Right lobe of liver (tissue), 6 donors: ENCODE results near the gene MAST4. TPM values are rescaled to one million over a fixed set of nuclear protein-coding genes. Genes with fewer than 3 reads are reported as not detected.

ENCODE experiments used
- ATAC-seq, 4 donors: fragments of 200-7000 bp; cut with Tn5 transposase; one replicate each; pipeline ENCODE4 v1.9.1; 2020; ENCODE audit warnings: mild to moderate bottlenecking in 4 of 4, moderate library complexity in 4 of 4
- DNase-seq, 3 donors: peaks; one replicate each; pipeline ENCODE4 v3.0.0-alpha.2; 2020
- H3K27ac ChIP-seq, 3 donors: fragments of 200-600 bp; one replicate each; pipeline ENCODE4 v1.8.0; 2022
- H3K27me3 ChIP-seq, 2 donors: fragments of 200-600 bp; one replicate each; pipeline ENCODE4 v1.8.0; 2022
- H3K36me3 ChIP-seq, 4 donors: fragments of 200-600 bp; sonication (generic) in 1 of 4; one replicate each; pipeline versions ENCODE4 v1.5.1 to v1.8.0; 2017 to 2022; ENCODE audit warnings: control low read depth in 1 of 4
- H3K4me1 ChIP-seq, 4 donors: fragments of 200-600 bp; sonication (generic) in 1 of 4; one replicate each; pipeline versions ENCODE4 v1.5.1 to v1.8.0; 2017 to 2022; ENCODE audit warnings: control low read depth in 1 of 4
- H3K4me3 ChIP-seq, 3 donors: fragments of 200-600 bp; one replicate each; pipeline ENCODE4 v1.8.0; 2022
- H3K9me3 ChIP-seq, 4 donors: fragments of 200-600 bp; sonication (generic) in 1 of 4; one replicate each; pipeline versions ENCODE4 v1.5.1 to v1.8.0; 2017 to 2022; ENCODE audit warnings: control low read depth in 1 of 4
- CTCF ChIP-seq, 4 donors: fragments of 200-600 bp in 3 of 4; fragments of 450-650 bp in 1 of 4; IDR thresholded peaks; one replicate each; pipeline versions ENCODE4 v1.5.1 to v1.8.0; 2016 to 2022; ENCODE audit warnings: antibody characterized with exemption in 4 of 4, mild to moderate bottlenecking in 2 of 4
- POLR2A ChIP-seq: fragments of 450-650 bp; IDR thresholded peaks from one replicate; pipeline ENCODE4 v1.6.1; 2017; ENCODE audit warnings: antibody characterized with exemption, mild to moderate bottlenecking
- WGBS: methylation state at CpG from one replicate; pipeline ENCODE4 v1.1.6; 2018; ENCODE audit warnings: low coverage, low lambda C conversion rate; ENCODE audit not compliant: insufficient coverage; ENCODE audit errors: missing lambda C conversion rate; 5-methylcytosine and 5-hydroxymethylcytosine counted together
- intact Hi-C, 2 donors: fragments of 100-400 bp; cut with DNase I; formaldehyde crosslinking; loops; one replicate each; pipeline versions ENCODE4 v1.11.2 to v1.14.1; 2022
- total RNA-seq, 6 experiments: library from RNA; depleted of rRNA in 2 of 6; stranded (reverse); fragments of >200 nt in 2 of 6; fragmentation: NEBNext Ultra II Directional in 3 of 6; extraction: Animal tissue kit (Norgen Biotek cat#: 25700) in 3 of 6; gene quantifications; one replicate each; pipeline versions ENCODE4 v1.1.0 to v1.2.4, GENCODE V29; 2016 to 2023
- donor health status: DM: no; HTN: yes; CAD: no.
- donor health status: DM: no; HTN: no; CAD: no.
- donor health status: DM: no; HTN: no; CAD: no.
- donor health status: DM: no; HTN: yes; CAD: no.
- donor health status: DM: no; HTN: yes; CAD: no.

Gene MAST4
- total RNA-seq, 6 experiments from 2014 or later = 9.4 to 23.5 (median 13.9) TPM

- H3K27me3 ChIP-seq = no peaks in the 10 kb centered on the region
- peaks cover 0 to 3% (median 0%) of the 10 kb centered on the region in 4 donors for H3K9me3 ChIP-seq
- H3K36me3 ChIP-seq = no peaks in the 10 kb centered on the region
- H3K4me1 ChIP-seq = no peaks in the 10 kb centered on the region
- DNase-seq = no peak
- peak; percentile 41 to 64 (median 56) for ATAC-seq
- 50% methylated on average over 1 of the region's 1 CpG for WGBS
- TF ChIP-seq POLR2A (no peak), CTCF (IDR thresholded peaks at IDR 0.05) (no peak)
- intact Hi-C loops = no loop called here
- H3K27ac ChIP-seq = no peak overlapping the region
- H3K4me3 ChIP-seq = no peak overlapping the region
These were observed 591.0 kb downstream of the MAST4 start for GRCh38 chr5:67187006-67187715.

- intact Hi-C loops = no loop called here
- H3K4me3 ChIP-seq = no peak overlapping the region
- ATAC-seq (peak in 1 of 4 donors; percentile 17), DNase-seq (no peak)
- no peaks in the 10 kb centered on the region for H3K4me1 ChIP-seq
- H3K36me3 ChIP-seq = no peaks in the 10 kb centered on the region
- TF ChIP-seq POLR2A (no peak), CTCF (IDR thresholded peaks at IDR 0.05) (no peak)
- H3K9me3 ChIP-seq = peaks cover 0 to 3% (median 0%) of the 10 kb centered on the region in 4 donors
- WGBS = 72% methylated on average over 6 of the region's 7 CpGs
- no peak overlapping the region for H3K27ac ChIP-seq
- H3K27me3 ChIP-seq = no peaks in the 10 kb centered on the region
These were observed 592.3 kb downstream of the MAST4 start for GRCh38 chr5:67188274-67189078.

DNA sequence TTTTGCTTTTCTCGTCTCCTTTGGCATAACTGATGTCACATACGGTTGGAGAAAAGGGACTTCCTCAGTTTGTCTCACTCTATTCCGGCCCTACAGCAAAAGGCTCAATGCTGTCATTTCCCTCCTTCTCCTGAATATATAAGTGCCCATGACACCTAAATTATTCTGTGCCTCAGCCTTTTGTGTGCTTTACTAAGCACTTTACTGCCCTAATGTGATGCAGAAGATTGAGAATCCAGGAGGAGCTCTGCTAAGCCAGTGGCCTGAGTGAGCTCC is 592.8 kb downstream of the MAST4 start:
- H3K4me3 ChIP-seq = no peak overlapping the region
- TF ChIP-seq CTCF (IDR thresholded peaks at IDR 0.05) = no peak
- TF ChIP-seq POLR2A = no peak
- H3K9me3 ChIP-seq = peaks cover 0 to 3% (median 0%) of the 10 kb centered on the region in 4 donors
- no peaks in the 10 kb centered on the region for H3K27me3 ChIP-seq
- no peak for DNase-seq
- intact Hi-C loops = no loop called here
- peak in 2 of 4 donors; percentile 14 to 24 for ATAC-seq
- 77% methylated on average over 3 of the region's 3 CpGs for WGBS
- no peaks in the 10 kb centered on the region for H3K4me1 ChIP-seq
- H3K36me3 ChIP-seq = no peaks in the 10 kb centered on the region
- H3K27ac ChIP-seq = no peak overlapping the region

- WGBS = 71% methylated on average over 1 of the region's 1 CpG
- peaks cover 0 to 3% (median 0%) of the 10 kb centered on the region in 4 donors for H3K9me3 ChIP-seq
- intact Hi-C loops = no loop called here
- H3K27ac ChIP-seq = no peak overlapping the region
- TF ChIP-seq POLR2A (no peak), CTCF (IDR thresholded peaks at IDR 0.05) (no peak)
- H3K36me3 ChIP-seq = no peaks in the 10 kb centered on the region
- ATAC-seq = no peak
- H3K4me3 ChIP-seq = no peak overlapping the region
- DNase-seq = no peak
- H3K27me3 ChIP-seq = no peaks in the 10 kb centered on the region
- H3K4me1 ChIP-seq = no peaks in the 10 kb centered on the region
These were observed 593.7 kb downstream of the MAST4 start for GRCh38 chr5:67189931-67190330.
